HepG2 (cell line): ENCODE measurements around the gene HIF1AN. TPM values are rescaled to one million over a fixed set of nuclear protein-coding genes. Genes with fewer than 3 reads are reported as not detected.

Source experiments
- FOXA1 ChIP-seq, 2 experiments: fragments of 450-650 bp in 1 of 2; sonication (generic) in 1 of 2; formaldehyde crosslinking in 1 of 2; IDR thresholded peaks; 2 replicates each; pipeline versions ENCODE4 v1.4.0 to v1.6.1; 2016 to 2020; ENCODE audit warnings: missing genetic modification reagents in 1 of 2
- RBM22 ChIP-seq: fragments of 200-400 bp; formaldehyde crosslinking; optimal IDR thresholded peaks from 2 replicates; pipeline ENCODE3; 2017; ENCODE audit warnings: mild to moderate bottlenecking, low read length, moderate library complexity
- SMAD3 ChIP-seq: sonication (generic); formaldehyde crosslinking; IDR thresholded peaks from 2 replicates; pipeline ENCODE4 v1.4.0; 2020; ENCODE audit warnings: missing genetic modification reagents
- XRCC5 ChIP-seq: fragments of 200-400 bp; formaldehyde crosslinking; optimal IDR thresholded peaks from 2 replicates; pipeline ENCODE3; 2017; ENCODE audit warnings: mild to moderate bottlenecking, low read length
- ZFX ChIP-seq: sonication (generic); formaldehyde crosslinking; IDR thresholded peaks from 2 replicates; pipeline ENCODE4 v1.4.0; 2020; ENCODE audit warnings: mild to moderate bottlenecking, low read depth, missing genetic modification reagents, moderate library complexity
- ZFYVE20 ChIP-seq: sonication (generic); formaldehyde crosslinking; IDR thresholded peaks from 2 replicates; pipeline ENCODE4 v1.8.0; 2023; ENCODE audit warnings: low read depth, mild to moderate bottlenecking, moderate library complexity, missing genetic modification reagents, borderline replicate concordance
- ZNF720 ChIP-seq: sonication (generic); formaldehyde crosslinking; IDR thresholded peaks from 2 replicates; pipeline ENCODE4 v1.4.0; 2020; ENCODE audit warnings: missing genetic modification reagents
- ZNF749 ChIP-seq: sonication (generic); formaldehyde crosslinking; IDR thresholded peaks from 2 replicates; pipeline ENCODE4 v1.8.0; 2022; ENCODE audit warnings: mild to moderate bottlenecking, missing genetic modification reagents, moderate library complexity, borderline replicate concordance
- polyA plus RNA-seq, 8 experiments: library from polyadenylated mRNA; depleted of rRNA in 3 of 8; stranded (reverse) in 7 of 8; unstranded in 1 of 8; fragments of >200 nt; fragmentation: Illumina TruSeq in 4 of 8; extraction: Trizol in 4 of 8; gene quantifications; 2 replicates each; pipeline versions ENCODE4 v1.2.1 to v1.2.3, GENCODE V29; 2011 to 2016; ENCODE audit warnings: low read depth in 4 of 8, missing spikeins in 1 of 8, mixed read lengths in 1 of 8; ENCODE audit not compliant: insufficient read depth in 1 of 8
- total RNA-seq, 5 experiments: library from RNA; depleted of rRNA; stranded (reverse); fragments of >200 nt; fragmentation: Illumina TruSeq; extraction: Trizol; gene quantifications; 2 replicates each; pipeline ENCODE4 v1.2.3, GENCODE V29; 2016; ENCODE audit warnings: low read depth in 1 of 5
- TF ChIP-seq, protein P1 (sequence below): sonication (generic); formaldehyde crosslinking; IDR thresholded peaks from 2 replicates; pipeline ENCODE4 v1.4.0; 2020; ENCODE audit warnings: mild to moderate bottlenecking, missing genetic modification reagents, borderline replicate concordance
- TF ChIP-seq, protein P2 (sequence below): sonication (generic); formaldehyde crosslinking; IDR thresholded peaks from 2 replicates; pipeline ENCODE4 v1.4.0; 2020; ENCODE audit warnings: missing genetic modification reagents, low read depth, mild to moderate bottlenecking, borderline replicate concordance
- TF ChIP-seq, protein P3 (sequence below): sonication (generic); formaldehyde crosslinking; IDR thresholded peaks from 2 replicates; pipeline ENCODE4 v1.4.0; 2020; ENCODE audit warnings: mild to moderate bottlenecking, missing genetic modification reagents, borderline replicate concordance
- TF ChIP-seq, protein P4 (sequence below): sonication (generic); formaldehyde crosslinking; IDR thresholded peaks from 2 replicates; pipeline ENCODE4 v1.8.1; 2023; ENCODE audit warnings: mild to moderate bottlenecking, missing genetic modification reagents, borderline replicate concordance

HIF1AN gene
- total and polyA plus RNA-seq, 2 of the 13 experiments (the other 11 are each of a cell fraction or from before 2014, with no cell fraction given): 8.6 to 10.7 TPM

DNA sequence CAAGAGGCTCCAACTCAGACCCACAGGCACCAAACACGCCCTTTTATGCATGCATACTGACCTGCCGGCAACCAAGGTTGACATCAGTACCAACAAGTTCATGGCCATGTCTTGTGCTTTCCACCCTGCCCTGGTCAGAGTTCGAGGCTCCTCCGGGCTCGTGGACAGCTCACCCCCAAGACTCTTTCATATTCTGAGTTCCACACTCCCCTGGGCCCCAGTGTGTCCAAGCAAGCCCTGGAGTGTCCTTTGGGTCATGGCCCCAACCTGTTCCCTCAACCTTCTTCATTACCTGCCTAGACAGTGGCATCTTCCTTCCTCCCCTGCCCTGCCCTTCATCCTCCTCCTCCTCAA, 40.5 kb downstream of the HIF1AN start (continued):
- TF ChIP-seq, protein P1, sequence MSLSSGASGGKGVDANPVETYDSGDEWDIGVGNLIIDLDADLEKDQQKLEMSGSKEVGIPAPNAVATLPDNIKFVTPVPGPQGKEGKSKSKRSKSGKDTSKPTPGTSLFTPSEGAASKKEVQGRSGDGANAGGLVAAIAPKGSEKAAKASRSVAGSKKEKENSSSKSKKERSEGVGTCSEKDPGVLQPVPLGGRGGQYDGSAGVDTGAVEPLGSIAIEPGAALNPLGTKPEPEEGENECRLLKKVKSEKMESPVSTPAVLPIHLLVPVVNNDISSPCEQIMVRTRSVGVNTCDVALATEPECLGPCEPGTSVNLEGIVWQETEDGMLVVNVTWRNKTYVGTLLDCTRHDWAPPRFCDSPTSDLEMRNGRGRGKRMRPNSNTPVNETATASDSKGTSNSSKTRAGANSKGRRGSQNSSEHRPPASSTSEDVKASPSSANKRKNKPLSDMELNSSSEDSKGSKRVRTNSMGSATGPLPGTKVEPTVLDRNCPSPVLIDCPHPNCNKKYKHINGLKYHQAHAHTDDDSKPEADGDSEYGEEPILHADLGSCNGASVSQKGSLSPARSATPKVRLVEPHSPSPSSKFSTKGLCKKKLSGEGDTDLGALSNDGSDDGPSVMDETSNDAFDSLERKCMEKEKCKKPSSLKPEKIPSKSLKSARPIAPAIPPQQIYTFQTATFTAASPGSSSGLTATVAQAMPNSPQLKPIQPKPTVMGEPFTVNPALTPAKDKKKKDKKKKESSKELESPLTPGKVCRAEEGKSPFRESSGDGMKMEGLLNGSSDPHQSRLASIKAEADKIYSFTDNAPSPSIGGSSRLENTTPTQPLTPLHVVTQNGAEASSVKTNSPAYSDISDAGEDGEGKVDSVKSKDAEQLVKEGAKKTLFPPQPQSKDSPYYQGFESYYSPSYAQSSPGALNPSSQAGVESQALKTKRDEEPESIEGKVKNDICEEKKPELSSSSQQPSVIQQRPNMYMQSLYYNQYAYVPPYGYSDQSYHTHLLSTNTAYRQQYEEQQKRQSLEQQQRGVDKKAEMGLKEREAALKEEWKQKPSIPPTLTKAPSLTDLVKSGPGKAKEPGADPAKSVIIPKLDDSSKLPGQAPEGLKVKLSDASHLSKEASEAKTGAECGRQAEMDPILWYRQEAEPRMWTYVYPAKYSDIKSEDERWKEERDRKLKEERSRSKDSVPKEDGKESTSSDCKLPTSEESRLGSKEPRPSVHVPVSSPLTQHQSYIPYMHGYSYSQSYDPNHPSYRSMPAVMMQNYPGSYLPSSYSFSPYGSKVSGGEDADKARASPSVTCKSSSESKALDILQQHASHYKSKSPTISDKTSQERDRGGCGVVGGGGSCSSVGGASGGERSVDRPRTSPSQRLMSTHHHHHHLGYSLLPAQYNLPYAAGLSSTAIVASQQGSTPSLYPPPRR (CRISPR knock-in tag): no peak
- TF ChIP-seq XRCC5 (no peak), ZFYVE20 (CRISPR knock-in tag) (no peak), ZFX (no peak), SMAD3 (CRISPR knock-in tag) (no peak), FOXA1 (IDR thresholded peaks at IDR 0.05) (no peak), FOXA1 (CRISPR knock-in tag; IDR thresholded peaks at IDR 0.05) (no peak), ZNF749 (CRISPR knock-in tag) (no peak), RBM22 (no peak), ZNF720 (CRISPR knock-in tag) (no peak)
- TF ChIP-seq, protein P2, sequence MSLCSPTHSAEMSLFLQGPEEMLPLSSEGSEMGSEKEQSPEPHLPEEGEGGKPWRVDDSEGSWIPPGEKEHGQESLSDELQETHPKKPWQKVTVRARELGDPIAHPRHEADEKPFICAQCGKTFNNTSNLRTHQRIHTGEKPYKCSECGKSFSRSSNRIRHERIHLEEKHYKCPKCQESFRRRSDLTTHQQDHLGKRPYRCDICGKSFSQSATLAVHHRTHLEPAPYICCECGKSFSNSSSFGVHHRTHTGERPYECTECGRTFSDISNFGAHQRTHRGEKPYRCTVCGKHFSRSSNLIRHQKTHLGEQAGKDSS (CRISPR knock-in tag): no peak
- TF ChIP-seq, protein P3, sequence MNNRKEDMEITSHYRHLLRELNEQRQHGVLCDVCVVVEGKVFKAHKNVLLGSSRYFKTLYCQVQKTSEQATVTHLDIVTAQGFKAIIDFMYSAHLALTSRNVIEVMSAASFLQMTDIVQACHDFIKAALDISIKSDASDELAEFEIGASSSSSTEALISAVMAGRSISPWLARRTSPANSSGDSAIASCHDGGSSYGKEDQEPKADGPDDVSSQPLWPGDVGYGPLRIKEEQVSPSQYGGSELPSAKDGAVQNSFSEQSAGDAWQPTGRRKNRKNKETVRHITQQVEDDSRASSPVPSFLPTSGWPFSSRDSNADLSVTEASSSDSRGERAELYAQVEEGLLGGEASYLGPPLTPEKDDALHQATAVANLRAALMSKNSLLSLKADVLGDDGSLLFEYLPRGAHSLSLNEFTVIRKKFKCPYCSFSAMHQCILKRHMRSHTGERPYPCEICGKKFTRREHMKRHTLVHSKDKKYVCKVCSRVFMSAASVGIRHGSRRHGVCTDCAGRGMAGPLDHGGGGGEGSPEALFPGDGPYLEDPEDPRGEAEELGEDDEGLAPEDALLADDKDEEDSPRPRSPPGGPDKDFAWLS: no peak
- TF ChIP-seq, protein P4, sequence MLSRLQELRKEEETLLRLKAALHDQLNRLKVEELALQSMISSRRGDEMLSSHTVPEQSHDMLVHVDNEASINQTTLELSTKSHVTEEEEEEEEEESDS (CRISPR knock-in tag): no peak
